ENCODE results near the gene PRIMPOL.

GRCh38 chr4:184731056-184731455 is 81.5 kb downstream of the PRIMPOL start:
- TF ChIP-seq CTCF (IDR thresholded peaks at IDR 0.05; ENCODE audit: low read depth, low read length, poor library complexity, severe bottlenecking) (no peak), EZH2phosphoT487 (IDR thresholded peaks at IDR 0.05; ENCODE audit: borderline replicate concordance, low read length) (no peak)

Measured in DOHH2 (cell line).